GM13976 (cell line): ENCODE measurements around the gene FILIP1.

Experiments
- DNase-seq: peaks from one replicate; pipeline ENCODE4 v3.0.0; 2012; ENCODE audit warnings: low spot score
- in situ Hi-C: fragments of 300-500 bp; cut with MboI; formaldehyde crosslinking; loops from one replicate; pipeline ENCODE4 v1.12.0; 2022; ENCODE audit warnings: low sequenced_read_pairs, mixed read lengths, inconsistent platforms; ENCODE audit not compliant: unreplicated experiment
- TF ChIP-seq, protein P1 (sequence below): IDR thresholded peaks from 2 replicates; pipeline ENCODE4 v1.5.1; 2012; ENCODE audit warnings: borderline replicate concordance, mild to moderate bottlenecking; ENCODE audit not compliant: insufficient read depth; ENCODE audit errors: extremely low read depth, missing control alignments, control extremely low read depth

Gene FILIP1

GRCh38 chr6:75363304-75363703, 130.3 kb downstream of the FILIP1 start:
- in situ Hi-C loops, result loop anchor here (10.0 kb wide), 1 partner anchor 171 kb away; no protein-coding TSS in a partner anchor
- no peak for DNase-seq
- TF ChIP-seq, protein P1, sequence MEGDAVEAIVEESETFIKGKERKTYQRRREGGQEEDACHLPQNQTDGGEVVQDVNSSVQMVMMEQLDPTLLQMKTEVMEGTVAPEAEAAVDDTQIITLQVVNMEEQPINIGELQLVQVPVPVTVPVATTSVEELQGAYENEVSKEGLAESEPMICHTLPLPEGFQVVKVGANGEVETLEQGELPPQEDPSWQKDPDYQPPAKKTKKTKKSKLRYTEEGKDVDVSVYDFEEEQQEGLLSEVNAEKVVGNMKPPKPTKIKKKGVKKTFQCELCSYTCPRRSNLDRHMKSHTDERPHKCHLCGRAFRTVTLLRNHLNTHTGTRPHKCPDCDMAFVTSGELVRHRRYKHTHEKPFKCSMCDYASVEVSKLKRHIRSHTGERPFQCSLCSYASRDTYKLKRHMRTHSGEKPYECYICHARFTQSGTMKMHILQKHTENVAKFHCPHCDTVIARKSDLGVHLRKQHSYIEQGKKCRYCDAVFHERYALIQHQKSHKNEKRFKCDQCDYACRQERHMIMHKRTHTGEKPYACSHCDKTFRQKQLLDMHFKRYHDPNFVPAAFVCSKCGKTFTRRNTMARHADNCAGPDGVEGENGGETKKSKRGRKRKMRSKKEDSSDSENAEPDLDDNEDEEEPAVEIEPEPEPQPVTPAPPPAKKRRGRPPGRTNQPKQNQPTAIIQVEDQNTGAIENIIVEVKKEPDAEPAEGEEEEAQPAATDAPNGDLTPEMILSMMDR, result no peak

GRCh38 chr6:75353644-75354043, 140.0 kb downstream of the FILIP1 start:
- TF ChIP-seq, protein P1, result no peak
- DNase-seq, result no peak
- in situ Hi-C loops, result no loop called here

- in situ Hi-C loops, result no loop called here
- TF ChIP-seq, protein P1, result no peak
- no peak for DNase-seq
These were observed 142.0 kb downstream of the FILIP1 start for GRCh38 chr6:75351570-75351969.

DNA sequence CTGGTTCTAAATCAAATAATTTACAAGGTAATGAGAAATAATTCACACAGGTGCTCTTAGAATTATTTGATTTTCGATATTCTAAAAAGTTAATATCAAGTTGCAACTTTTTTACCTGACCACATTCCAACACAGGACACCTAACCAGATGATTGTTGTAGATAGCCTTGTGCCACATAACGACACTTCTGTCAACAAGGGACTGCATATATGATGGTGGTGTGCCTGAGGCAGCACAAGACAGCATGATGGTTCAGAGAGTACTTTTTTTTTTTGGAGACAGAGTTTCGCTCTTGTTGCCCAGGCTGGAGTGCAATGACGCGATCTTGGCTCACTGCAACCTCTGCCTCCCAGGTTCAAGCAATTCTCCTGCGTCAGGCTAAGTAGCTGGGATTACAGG, 142.8 kb downstream of the FILIP1 start:
- no peak for DNase-seq
- in situ Hi-C loops, result no loop called here
- TF ChIP-seq, protein P1, result no peak

DNA sequence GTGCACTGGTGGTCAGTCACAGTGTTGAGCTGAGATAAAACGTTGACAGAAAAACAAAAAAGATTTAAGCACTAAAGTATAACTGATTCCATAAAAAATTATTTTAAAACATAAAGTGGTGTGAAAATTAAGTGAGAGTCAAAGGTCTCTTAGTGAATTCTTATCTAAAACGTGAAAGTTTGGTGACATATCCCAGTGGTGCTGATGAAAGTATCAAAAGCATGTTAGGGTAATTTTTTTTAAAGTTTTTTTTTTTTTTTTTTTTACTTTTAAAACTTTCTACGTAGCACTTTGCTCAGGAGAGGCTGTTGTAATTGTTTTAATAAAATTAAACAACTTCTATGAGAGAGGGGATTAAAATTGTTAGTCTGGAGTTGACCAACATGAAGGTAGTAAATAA, 143.4 kb downstream of the FILIP1 start:
- no peak for DNase-seq
- TF ChIP-seq, protein P1, result no peak
- in situ Hi-C loops, result no loop called here

GRCh38 chr6:75349262-75349984, 144.2 kb downstream of the FILIP1 start:
- in situ Hi-C loops, result no loop called here
- TF ChIP-seq, protein P1, result no peak
- peak; percentile 45 for DNase-seq
